Esophagus muscularis mucosa (tissue), 4 donors: Measurements from ENCODE around the gene DDX49. TPM values are rescaled to one million over a fixed set of nuclear protein-coding genes. Genes with fewer than 3 reads are reported as not detected.

Experiments used
- DNase-seq: peaks from one replicate; pipeline ENCODE4 v3.0.0-alpha.2; 2017; ENCODE audit errors: extremely low spot score
- H3K27ac ChIP-seq, 4 donors: fragments of 200-600 bp; sonication (generic); replicated peaks in 1 of 4; 1 replicate in 3 of 4; 2 replicates in 1 of 4; pipeline ENCODE4 v1.5.1; 2016 to 2019; ENCODE audit warnings: mild to moderate bottlenecking in 1 of 4
- H3K27me3 ChIP-seq, 4 donors: fragments of 200-600 bp; sonication (generic); one replicate each; pipeline versions ENCODE4 v1.5.1 to v1.6.0; 2016 to 2019
- H3K36me3 ChIP-seq, 4 donors: fragments of 200-600 bp; sonication (generic); one replicate each; pipeline ENCODE4 v1.5.1; 2016 to 2019
- H3K4me1 ChIP-seq, 4 donors: fragments of 200-600 bp; sonication (generic); one replicate each; pipeline ENCODE4 v1.5.1; 2016 to 2019
- H3K4me3 ChIP-seq, 4 donors: fragments of 200-600 bp; sonication (generic); 1 replicate in 2 of 4; 2 replicates in 2 of 4; pipeline ENCODE4 v1.5.1; 2016 to 2019; ENCODE audit warnings: mild to moderate bottlenecking in 4 of 4, moderate library complexity in 1 of 4
- H3K9me3 ChIP-seq, 4 donors: fragments of 200-600 bp; sonication (generic); 1 replicate in 3 of 4; 2 replicates in 1 of 4; pipeline ENCODE4 v1.5.1; 2016 to 2019
- EP300 ChIP-seq: sonication (generic); formaldehyde crosslinking; IDR thresholded peaks from one replicate; pipeline ENCODE4 v1.6.1; 2017; ENCODE audit warnings: antibody characterized with exemption
- POLR2A ChIP-seq: fragments of 450-650 bp; IDR thresholded peaks from one replicate; pipeline ENCODE4 v1.6.1; 2017; ENCODE audit warnings: antibody characterized with exemption, moderate library complexity, mild to moderate bottlenecking, low read depth
- POLR2AphosphoS5 ChIP-seq, 2 donors: sonication (generic); formaldehyde crosslinking; IDR thresholded peaks; one replicate each; pipeline ENCODE4 v1.6.1; 2017; ENCODE audit warnings: antibody characterized with exemption in 2 of 2
- WGBS: methylation state at CpG from one replicate; pipeline ENCODE4 v1.1.5; 2018; 5-methylcytosine and 5-hydroxymethylcytosine counted together
- intact Hi-C: fragments of 100-400 bp; cut with DNase I; formaldehyde crosslinking; loops from one replicate; pipeline ENCODE4 v1.15.1; 2023
- total RNA-seq, 4 donors: library from RNA; depleted of rRNA; stranded (reverse); fragments of >200 nt; gene quantifications; one replicate each; pipeline versions ENCODE4 v1.1.0 to v1.2.1, GENCODE V29; 2016
- TF ChIP-seq, protein P1 (sequence below), 3 experiments: fragments of 200-600 bp in 2 of 3; fragments of 450-650 bp in 1 of 3; sonication (generic) in 2 of 3; IDR thresholded peaks; one replicate each; pipeline ENCODE4 v1.5.1; 2017 to 2019; ENCODE audit warnings: antibody characterized with exemption in 3 of 3, mild to moderate bottlenecking in 2 of 3, moderate library complexity in 1 of 3

The DDX49 gene
- total RNA-seq, 4 donors from 2014 or later: 38.4 to 42.6 (median 41.7) TPM

DNA sequence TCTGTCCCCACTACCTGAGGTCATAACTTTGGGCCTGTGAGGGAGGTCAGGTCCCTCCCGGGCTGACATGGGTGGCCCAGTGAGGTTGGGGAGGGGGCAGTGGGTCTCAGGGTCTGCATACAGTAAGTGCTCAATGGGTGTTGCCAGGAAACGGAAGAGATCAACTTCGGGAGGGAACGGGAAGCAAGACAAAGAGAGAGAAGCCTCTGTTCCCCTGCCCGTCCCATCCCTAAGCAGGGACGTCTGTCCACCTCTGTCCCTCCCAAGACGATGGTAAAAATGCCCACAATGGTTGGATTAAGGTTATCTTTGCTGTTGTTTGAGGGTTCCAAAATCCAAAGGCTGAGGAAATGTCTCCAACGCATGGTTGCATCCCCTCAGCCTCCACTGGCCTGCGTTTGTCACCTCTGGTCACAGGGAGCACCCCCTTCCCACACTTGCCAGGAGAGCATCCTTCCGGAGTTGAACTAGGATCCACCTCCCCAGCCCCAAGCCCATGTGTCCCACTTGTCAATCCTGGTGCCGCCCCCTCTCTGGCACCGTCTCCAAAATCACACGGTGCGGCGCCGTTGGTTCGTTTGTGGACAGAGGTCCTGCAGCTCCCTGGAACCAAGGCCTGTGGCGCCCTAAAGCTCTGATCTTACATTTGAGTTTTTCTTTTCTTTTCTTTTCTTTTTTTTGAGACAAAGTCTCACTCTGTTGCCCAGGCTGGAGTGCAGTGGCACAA, 22.3 kb downstream of the DDX49 start:
- Histone ChIP-seq H3K4me1 (peaks cover 11 to 23% (median 20%) of the 10 kb centered on the region in 4 donors), H3K36me3 (peaks cover 0 to 22% (median 8%) of the 10 kb centered on the region in 4 donors), H3K27me3 (no peaks in the 10 kb centered on the region), H3K9me3 (no peaks in the 10 kb centered on the region), H3K4me3 (peak overlapping the region; percentile 73 to 83 (median 79)), H3K27ac (peak overlapping the region in 2 of 4 donors; percentile 33 to 43)
- no peak for DNase-seq
- 67% methylated on average over 18 of the region's 18 CpGs for WGBS
- intact Hi-C loops: no loop called here
- TF ChIP-seq POLR2A (no peak), EP300 (no peak), POLR2AphosphoS5 (IDR thresholded peaks at IDR 0.05) (no peak)
- TF ChIP-seq, protein P1, sequence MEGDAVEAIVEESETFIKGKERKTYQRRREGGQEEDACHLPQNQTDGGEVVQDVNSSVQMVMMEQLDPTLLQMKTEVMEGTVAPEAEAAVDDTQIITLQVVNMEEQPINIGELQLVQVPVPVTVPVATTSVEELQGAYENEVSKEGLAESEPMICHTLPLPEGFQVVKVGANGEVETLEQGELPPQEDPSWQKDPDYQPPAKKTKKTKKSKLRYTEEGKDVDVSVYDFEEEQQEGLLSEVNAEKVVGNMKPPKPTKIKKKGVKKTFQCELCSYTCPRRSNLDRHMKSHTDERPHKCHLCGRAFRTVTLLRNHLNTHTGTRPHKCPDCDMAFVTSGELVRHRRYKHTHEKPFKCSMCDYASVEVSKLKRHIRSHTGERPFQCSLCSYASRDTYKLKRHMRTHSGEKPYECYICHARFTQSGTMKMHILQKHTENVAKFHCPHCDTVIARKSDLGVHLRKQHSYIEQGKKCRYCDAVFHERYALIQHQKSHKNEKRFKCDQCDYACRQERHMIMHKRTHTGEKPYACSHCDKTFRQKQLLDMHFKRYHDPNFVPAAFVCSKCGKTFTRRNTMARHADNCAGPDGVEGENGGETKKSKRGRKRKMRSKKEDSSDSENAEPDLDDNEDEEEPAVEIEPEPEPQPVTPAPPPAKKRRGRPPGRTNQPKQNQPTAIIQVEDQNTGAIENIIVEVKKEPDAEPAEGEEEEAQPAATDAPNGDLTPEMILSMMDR (IDR thresholded peaks at IDR 0.05): no peak

DNA sequence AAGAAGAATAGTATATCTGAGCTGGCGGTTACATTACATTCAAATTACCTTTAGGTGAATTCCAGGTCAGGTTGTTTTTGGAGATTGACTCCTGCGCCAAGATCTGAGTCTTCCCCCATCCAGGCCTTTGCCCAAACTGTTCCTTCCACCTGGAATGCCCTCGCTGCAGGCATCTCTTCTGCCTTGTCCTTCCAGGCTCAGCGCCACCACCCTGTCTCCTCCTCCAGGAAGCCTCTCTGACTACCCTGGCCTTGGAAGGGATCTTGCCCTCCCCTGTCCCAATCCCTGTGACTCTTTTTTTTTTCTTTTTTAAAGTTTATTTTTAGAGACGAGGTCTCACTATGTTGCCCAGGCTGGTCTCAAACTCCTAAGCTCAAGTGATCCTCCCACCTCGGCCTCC, 23.2 kb downstream of the DDX49 start:
- no peaks in the 10 kb centered on the region for H3K9me3 ChIP-seq
- intact Hi-C loops: no loop called here
- peaks cover 0 to 12% (median 4%) of the 10 kb centered on the region in 4 donors for H3K36me3 ChIP-seq
- WGBS: 91% methylated on average over 6 of the region's 6 CpGs
- H3K4me3 ChIP-seq: no peak overlapping the region
- TF ChIP-seq, protein P1 (IDR thresholded peaks at IDR 0.05): no peak
- TF ChIP-seq POLR2A (no peak), POLR2AphosphoS5 (IDR thresholded peaks at IDR 0.05) (no peak), EP300 (no peak)
- no peak for DNase-seq
- H3K27ac ChIP-seq: no peak overlapping the region
- no peaks in the 10 kb centered on the region for H3K27me3 ChIP-seq
- H3K4me1 ChIP-seq: peaks cover 11 to 23% (median 20%) of the 10 kb centered on the region in 4 donors

DNA sequence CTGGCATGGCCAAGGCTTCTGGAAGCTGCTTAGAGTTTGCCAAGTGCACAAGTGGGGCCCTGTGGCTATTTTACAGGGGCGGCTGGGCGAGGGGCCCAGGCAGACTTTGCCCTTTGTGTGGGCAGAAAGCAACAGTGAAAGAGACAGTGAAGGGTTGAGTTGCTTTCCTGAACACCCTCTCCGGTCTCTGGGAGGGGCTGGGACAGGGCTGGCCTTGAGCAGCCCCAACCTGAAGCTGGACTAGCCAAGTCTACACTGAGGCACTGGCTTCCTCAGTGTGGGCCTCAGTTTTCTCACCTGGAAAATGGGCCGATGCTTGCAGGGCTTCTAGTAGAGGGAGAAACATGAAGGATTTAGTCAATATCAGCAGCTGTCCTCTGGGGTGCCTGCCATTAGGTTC, 23.9 kb downstream of the DDX49 start:
- H3K27ac ChIP-seq: no peak overlapping the region
- TF ChIP-seq EP300 (no peak), POLR2AphosphoS5 (IDR thresholded peaks at IDR 0.05) (no peak), POLR2A (no peak)
- TF ChIP-seq, protein P1 (IDR thresholded peaks at IDR 0.05): no peak
- no peaks in the 10 kb centered on the region for H3K9me3 ChIP-seq
- H3K4me1 ChIP-seq: peaks cover 11 to 23% (median 20%) of the 10 kb centered on the region in 4 donors
- peaks cover 0 to under 1% (median 0%) of the 10 kb centered on the region in 4 donors for H3K27me3 ChIP-seq
- H3K36me3 ChIP-seq: peaks cover 0 to 5% (median 0%) of the 10 kb centered on the region in 4 donors
- 82% methylated on average over 4 of the region's 4 CpGs for WGBS
- no peak for DNase-seq
- no peak overlapping the region for H3K4me3 ChIP-seq
- intact Hi-C loops: no loop called here

DNA sequence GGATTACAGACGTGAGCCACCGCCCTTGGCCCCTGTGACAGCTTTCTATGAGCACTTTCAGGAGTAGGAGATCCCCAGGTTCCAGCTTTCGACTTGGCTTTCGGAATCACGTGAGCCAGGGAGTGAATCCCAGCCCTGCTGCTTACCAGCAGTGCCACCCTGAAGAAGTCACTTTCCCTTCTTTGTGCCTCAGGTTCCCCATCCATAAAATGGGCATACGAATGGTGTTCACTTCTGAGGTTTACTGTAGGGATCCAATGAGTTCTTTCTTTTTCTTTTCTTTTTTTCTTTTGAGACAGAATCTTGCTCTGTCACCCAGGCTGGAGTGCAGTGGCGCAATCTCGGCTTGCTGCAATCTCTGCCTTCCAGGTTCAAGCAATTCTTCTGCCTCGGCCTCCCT, 25.8 kb downstream of the DDX49 start:
- Histone ChIP-seq H3K4me1 (peaks cover 4 to 12% (median 9%) of the 10 kb centered on the region in 4 donors), H3K9me3 (no peaks in the 10 kb centered on the region), H3K27ac (no peak overlapping the region), H3K4me3 (no peak overlapping the region), H3K36me3 (no peaks in the 10 kb centered on the region), H3K27me3 (peaks cover 0 to 3% (median 0%) of the 10 kb centered on the region in 4 donors)
- TF ChIP-seq POLR2AphosphoS5 (IDR thresholded peaks at IDR 0.05) (no peak), POLR2A (no peak), EP300 (no peak)
- TF ChIP-seq, protein P1 (IDR thresholded peaks at IDR 0.05): no peak
- no peak for DNase-seq
- intact Hi-C loops: no loop called here
- WGBS: 92% methylated on average over 9 of the region's 9 CpGs

DNA sequence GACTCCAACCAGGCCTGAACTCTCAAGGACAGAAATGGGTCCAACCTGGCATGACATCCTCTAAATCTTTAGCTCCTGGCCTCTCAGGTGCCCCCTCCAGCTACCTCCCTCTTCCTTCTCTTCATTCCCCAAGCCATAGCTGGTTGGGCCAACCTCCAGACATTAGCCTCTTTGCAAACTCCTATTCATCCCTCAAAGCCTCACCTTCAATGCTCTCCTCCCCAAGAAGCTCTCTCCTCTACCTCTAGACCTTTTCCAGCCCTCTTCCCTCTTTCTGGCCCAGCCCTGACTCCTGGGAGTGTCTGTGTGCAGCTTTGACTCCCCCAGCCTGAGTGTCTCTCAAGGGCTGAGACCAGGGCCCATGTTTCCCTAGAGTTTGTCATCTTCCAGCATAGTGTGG, 26.8 kb downstream of the DDX49 start:
- TF ChIP-seq EP300 (no peak), POLR2A (no peak), POLR2AphosphoS5 (IDR thresholded peaks at IDR 0.05) (no peak)
- TF ChIP-seq, protein P1 (IDR thresholded peaks at IDR 0.05): no peak
- H3K27me3 ChIP-seq: peaks cover 0 to 3% (median 0%) of the 10 kb centered on the region in 4 donors
- intact Hi-C loops: no loop called here

More for the DNA sequence above, 26.8 kb downstream of the DDX49 start:
- H3K36me3 ChIP-seq: no peaks in the 10 kb centered on the region
- H3K4me3 ChIP-seq: no peak overlapping the region
- DNase-seq: no peak
- H3K9me3 ChIP-seq: no peaks in the 10 kb centered on the region
- H3K27ac ChIP-seq: no peak overlapping the region
- peaks cover 3 to 6% (median 5%) of the 10 kb centered on the region in 4 donors for H3K4me1 ChIP-seq
